WERI-Rb-1 (cell line): Measurements from ENCODE around the gene FTCD.

Experiments used
- DNase-seq: peaks from one replicate; pipeline ENCODE4 v3.0.0-alpha.2; 2020
- H3K27ac ChIP-seq: fragments of 250-450 bp; sonication (Bioruptor Pico); 2 replicates; pipeline ENCODE4 v1.5.1; 2020; ENCODE audit warnings: mild to moderate bottlenecking, moderate library complexity
- H3K27me3 ChIP-seq: fragments of 250-450 bp; sonication (Bioruptor Pico); 2 replicates; pipeline ENCODE4 v1.5.1; 2021; ENCODE audit warnings: mild to moderate bottlenecking, low read depth, moderate library complexity; ENCODE audit not compliant: insufficient read depth, severe bottlenecking
- H3K36me3 ChIP-seq: fragments of 250-450 bp; sonication (Bioruptor Pico); 2 replicates; pipeline ENCODE4 v1.5.1; 2020; ENCODE audit warnings: mild to moderate bottlenecking, moderate library complexity
- H3K4me3 ChIP-seq: 2 replicates; pipeline ENCODE4 v1.5.1; 2011; ENCODE audit warnings: low read depth, mild to moderate bottlenecking, control low read depth, low read length
- H3K9me3 ChIP-seq: fragments of 250-450 bp; sonication (Bioruptor Pico); 2 replicates; pipeline ENCODE4 v1.5.1; 2021; ENCODE audit warnings: mild to moderate bottlenecking, moderate library complexity; ENCODE audit not compliant: severe bottlenecking
- TF ChIP-seq, protein P1 (sequence below): IDR thresholded peaks from 2 replicates; pipeline ENCODE4 v1.5.1; 2011; ENCODE audit warnings: low read depth, mild to moderate bottlenecking, control low read depth, inconsistent platforms, low read length

Gene FTCD

DNA sequence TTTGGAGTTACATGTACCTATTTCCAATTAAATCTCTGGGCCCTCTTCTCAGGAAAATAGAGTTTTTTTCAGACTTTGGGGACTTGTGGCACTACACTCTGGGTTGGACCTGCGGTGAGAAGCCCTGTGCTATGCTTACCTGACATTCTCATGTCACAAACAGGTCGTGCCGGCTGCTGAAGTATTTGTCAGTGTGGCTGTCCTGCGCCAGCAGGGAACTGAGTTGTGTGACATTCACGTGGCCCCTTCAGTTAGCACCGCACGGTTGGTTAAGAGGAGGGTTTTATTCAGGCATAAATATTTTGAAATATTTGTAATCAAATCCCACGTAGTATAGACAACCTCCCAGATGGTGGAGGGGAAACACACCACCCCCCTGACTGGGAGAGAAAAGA lies 63.8 kb downstream of the FTCD start:
- TF ChIP-seq, protein P1, sequence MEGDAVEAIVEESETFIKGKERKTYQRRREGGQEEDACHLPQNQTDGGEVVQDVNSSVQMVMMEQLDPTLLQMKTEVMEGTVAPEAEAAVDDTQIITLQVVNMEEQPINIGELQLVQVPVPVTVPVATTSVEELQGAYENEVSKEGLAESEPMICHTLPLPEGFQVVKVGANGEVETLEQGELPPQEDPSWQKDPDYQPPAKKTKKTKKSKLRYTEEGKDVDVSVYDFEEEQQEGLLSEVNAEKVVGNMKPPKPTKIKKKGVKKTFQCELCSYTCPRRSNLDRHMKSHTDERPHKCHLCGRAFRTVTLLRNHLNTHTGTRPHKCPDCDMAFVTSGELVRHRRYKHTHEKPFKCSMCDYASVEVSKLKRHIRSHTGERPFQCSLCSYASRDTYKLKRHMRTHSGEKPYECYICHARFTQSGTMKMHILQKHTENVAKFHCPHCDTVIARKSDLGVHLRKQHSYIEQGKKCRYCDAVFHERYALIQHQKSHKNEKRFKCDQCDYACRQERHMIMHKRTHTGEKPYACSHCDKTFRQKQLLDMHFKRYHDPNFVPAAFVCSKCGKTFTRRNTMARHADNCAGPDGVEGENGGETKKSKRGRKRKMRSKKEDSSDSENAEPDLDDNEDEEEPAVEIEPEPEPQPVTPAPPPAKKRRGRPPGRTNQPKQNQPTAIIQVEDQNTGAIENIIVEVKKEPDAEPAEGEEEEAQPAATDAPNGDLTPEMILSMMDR, result no peak
- Histone ChIP-seq H3K27ac (no peak overlapping the region), H3K9me3 (peaks cover 8% of the 10 kb centered on the region), H3K4me3 (no peak overlapping the region), H3K36me3 (no peaks in the 10 kb centered on the region), H3K27me3 (no peaks in the 10 kb centered on the region)
- DNase-seq, result no peak

DNA sequence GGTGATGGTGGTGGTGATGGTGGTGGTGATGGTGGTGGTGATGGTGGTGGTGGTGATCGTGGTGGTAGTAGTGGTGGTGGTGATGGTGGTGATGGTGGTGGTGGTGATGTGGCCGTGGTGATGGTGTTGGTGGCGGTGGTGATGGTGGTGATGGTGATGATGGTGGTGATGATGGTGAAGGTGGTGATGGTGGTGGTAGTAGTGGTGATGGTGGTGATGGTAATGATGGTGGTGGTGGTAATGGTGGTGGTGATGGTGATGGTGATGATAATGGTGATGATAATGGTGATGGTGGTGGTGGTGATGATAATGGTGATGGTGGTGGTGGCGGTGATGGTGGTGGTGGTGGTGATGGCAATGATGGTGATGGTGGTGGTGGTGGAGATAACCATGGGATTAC lies 64.3 kb downstream of the FTCD start:
- no peak for DNase-seq
- Histone ChIP-seq H3K4me3 (no peak overlapping the region), H3K27ac (no peak overlapping the region), H3K36me3 (no peaks in the 10 kb centered on the region), H3K27me3 (no peaks in the 10 kb centered on the region), H3K9me3 (peaks cover 8% of the 10 kb centered on the region)
- TF ChIP-seq, protein P1, result no peak

DNA sequence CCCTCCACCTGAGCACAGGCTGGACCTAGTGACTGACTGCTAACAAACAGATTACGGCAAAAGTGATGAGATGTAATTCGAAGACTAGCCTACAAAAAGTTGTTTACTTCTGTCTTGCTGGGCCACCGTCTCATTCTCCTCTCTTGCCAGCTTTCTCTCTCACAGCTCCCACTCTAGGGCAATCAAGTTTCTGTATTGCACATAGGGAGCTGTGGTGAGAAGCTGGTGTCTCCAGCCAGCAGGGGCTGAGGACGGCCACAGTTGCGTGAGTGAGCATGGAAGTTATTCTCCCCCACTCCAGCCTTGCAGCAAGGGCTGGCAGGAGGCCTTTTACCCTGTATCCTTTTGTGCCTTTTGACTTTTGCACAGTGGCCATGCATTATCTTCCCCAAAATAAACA lies 66.1 kb downstream of the FTCD start:
- Histone ChIP-seq H3K36me3 (no peaks in the 10 kb centered on the region), H3K9me3 (peaks cover 8% of the 10 kb centered on the region), H3K27ac (no peak overlapping the region), H3K27me3 (no peaks in the 10 kb centered on the region), H3K4me3 (no peak overlapping the region)
- TF ChIP-seq, protein P1, result no peak
- no peak for DNase-seq

DNA sequence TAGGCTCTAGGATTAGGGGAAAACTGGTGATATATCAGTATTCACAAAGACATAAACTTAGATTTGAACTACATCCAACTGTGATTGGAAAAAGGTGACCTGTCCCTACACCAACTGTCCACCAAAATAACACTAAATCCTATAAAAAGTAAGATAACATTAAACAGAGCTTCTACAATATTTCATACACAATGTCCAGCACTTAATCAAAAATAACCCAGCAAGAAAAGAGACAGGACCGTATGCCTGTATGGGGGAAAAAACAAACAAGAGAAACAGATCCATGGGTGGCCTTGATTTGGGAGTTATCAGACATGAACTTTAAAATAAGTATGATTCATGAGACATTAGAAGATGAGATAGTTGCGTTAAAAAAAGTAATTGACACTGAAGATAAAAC lies 67.2 kb downstream of the FTCD start:
- peaks cover 8% of the 10 kb centered on the region for H3K9me3 ChIP-seq
- no peak overlapping the region for H3K4me3 ChIP-seq
- H3K36me3 ChIP-seq, result no peaks in the 10 kb centered on the region
- H3K27me3 ChIP-seq, result no peaks in the 10 kb centered on the region
- no peak overlapping the region for H3K27ac ChIP-seq
- no peak for DNase-seq
- TF ChIP-seq, protein P1, result no peak

DNA sequence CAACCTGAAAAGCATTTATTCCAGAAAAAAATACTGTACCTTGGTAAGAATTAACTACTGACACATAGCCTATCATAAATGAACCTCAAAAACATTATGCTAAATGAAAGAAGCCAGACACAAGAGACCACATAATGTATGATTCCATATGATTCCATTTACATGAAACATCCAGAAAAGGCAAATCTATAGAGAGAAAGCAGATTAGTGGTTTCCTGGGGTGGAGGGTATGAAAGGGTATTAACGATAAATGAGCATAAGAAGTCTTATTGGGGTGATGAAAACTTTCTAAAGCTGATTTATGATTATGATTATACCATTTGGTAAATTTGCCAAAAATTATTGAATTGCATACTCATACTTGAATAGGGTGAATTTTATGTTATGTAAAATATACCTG lies 67.7 kb downstream of the FTCD start:
- Histone ChIP-seq H3K9me3 (peaks cover 8% of the 10 kb centered on the region), H3K27me3 (no peaks in the 10 kb centered on the region)
- TF ChIP-seq, protein P1, result no peak

More for the DNA sequence above, 67.7 kb downstream of the FTCD start:
- DNase-seq, result no peak
- no peak overlapping the region for H3K4me3 ChIP-seq
- H3K36me3 ChIP-seq, result no peaks in the 10 kb centered on the region
- no peak overlapping the region for H3K27ac ChIP-seq
